Activated CD4-positive, CD25-positive, alpha-beta regulatory T cell treated with anti-CD3 and anti-CD28 coated beads, Interleukin-2, amount 50 U/mL, for 24 hours (primary cell): ENCODE results near the gene ALK.

Source experiments
- ATAC-seq, 2 donors: fragments of 150-1000 bp; cut with Tn5 transposase; one replicate each; pipeline ENCODE4 v1.10.0; 2021; ENCODE audit warnings: mild to moderate bottlenecking in 1 of 2, moderate library complexity in 1 of 2

The ALK gene

GRCh38 chr2:29305762-29306161 lies 615.6 kb downstream of the ALK start:
- ATAC-seq: no peak

DNA sequence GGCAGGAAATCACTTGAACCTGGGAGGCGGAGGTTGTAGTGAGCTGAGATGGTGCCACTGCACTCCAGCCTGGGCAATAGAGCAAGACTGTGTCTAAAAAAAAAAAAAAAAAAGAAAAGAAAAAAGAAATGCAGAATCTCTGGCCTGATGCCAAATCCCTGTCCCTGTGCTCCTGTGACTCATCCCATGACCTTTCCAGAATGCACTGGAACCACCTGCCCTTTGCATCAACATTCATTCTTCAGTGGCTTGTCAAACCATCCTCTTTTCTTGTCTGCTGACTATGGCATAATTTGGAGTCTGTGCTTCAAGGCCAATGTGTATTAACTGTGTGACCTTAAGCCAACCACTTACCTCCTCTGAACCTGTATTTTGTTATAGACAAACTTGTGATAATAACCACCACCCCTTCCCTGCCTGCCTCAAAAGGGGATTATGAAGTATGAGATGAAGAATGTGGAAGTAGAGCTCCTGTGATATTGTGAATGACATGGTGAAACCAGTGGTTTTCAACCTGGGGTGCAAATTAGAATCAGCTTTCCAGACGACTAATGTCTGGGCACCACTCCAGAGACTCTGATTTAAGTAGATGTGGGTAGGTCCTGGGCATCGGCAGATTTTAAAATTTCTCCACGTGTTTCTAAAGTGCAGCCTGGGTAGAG lies 616.9 kb downstream of the ALK start:
- ATAC-seq: no peak

DNA sequence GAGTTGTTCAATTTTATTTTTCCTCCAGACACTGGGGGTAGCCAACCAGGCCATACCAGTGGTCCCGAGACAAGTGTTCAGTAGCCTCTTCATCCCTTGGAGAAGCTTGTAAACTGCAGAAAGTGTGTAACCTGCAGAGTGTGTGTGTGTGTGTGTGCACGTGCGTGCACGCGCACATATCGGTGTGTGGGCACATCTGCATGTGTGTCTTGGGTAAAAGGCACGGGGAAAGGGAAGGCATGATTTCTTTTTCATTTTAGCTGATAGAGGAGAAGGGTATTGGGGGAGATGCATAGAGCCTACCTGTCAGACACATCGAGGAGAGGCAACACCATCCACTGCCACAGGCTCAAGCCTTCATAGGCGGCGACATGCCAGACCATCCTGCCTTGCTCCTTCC lies 624.8 kb downstream of the ALK start:
- ATAC-seq: no peak

- no peak for ATAC-seq
Observed at GRCh38 chr2:29295845-29296244, 625.5 kb downstream of the ALK start.

- no peak for ATAC-seq
Observed at GRCh38 chr2:29293830-29294438, 627.5 kb downstream of the ALK start.

DNA sequence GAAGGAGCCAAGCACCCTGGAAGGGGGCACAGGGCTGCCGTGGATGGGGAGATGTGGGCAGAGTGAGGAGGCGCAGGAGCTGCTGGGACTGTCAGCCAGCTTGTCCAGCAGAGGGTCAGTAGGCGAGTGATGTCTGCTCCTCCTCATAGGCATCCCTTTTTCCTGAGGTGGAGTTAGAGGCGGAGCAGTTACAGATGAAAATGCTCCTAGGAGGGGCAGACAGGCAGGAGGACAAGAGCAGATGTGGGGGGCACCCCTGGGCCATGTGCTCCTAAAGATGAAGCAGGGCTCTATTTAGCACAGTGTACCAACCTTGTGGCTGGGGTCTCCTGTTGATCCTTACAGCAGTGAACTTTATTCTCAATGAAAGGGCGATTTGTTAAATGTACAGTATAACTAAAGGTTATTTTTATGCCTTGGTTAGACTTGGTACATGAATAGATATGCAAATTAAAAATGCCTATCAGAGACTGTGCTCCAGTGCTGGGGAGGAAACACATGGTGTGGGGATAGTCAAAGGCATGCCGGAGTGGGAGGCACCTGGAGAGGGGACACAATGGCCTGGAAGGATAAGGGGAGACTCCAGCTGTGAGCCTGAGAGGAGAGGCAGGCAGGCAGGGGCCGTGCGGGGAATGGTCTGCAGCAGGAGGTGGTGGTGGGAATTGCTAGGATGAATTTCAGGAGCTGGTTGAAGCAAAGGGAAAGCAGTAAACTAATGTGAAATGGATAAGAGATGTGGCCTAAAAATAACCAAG lies 630.9 kb downstream of the ALK start:
- no peak for ATAC-seq

GRCh38 chr2:29284671-29285070 lies 636.7 kb downstream of the ALK start:
- ATAC-seq: no peak

- ATAC-seq: no peak
Observed at GRCh38 chr2:29281916-29282247, 639.5 kb downstream of the ALK start.

GRCh38 chr2:29281086-29281915 lies 640.1 kb downstream of the ALK start:
- ATAC-seq: no peak

GRCh38 chr2:29278966-29279365 lies 642.4 kb downstream of the ALK start:
- no peak for ATAC-seq

GRCh38 chr2:29276151-29276550 lies 645.2 kb downstream of the ALK start:
- no peak for ATAC-seq

DNA sequence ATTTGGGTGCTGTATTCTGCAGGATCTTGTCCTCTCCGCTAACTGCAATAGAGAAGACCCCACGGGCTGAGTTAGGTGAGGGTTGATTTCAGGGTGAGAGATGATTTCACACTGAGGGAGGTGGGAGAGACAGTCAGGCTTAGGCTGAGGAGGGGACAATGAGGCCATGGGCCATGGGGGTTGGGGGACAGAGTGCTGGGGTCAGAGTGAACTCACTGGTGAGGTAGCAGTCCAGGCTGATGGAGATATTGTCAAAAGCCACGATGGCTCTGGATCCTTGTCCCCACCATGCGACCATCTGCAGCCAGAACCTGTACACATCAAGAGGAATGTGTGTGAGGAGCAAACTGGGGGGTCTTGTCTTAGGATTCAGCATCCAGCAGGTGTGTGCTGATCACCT lies 646.2 kb downstream of the ALK start:
- no peak for ATAC-seq

DNA sequence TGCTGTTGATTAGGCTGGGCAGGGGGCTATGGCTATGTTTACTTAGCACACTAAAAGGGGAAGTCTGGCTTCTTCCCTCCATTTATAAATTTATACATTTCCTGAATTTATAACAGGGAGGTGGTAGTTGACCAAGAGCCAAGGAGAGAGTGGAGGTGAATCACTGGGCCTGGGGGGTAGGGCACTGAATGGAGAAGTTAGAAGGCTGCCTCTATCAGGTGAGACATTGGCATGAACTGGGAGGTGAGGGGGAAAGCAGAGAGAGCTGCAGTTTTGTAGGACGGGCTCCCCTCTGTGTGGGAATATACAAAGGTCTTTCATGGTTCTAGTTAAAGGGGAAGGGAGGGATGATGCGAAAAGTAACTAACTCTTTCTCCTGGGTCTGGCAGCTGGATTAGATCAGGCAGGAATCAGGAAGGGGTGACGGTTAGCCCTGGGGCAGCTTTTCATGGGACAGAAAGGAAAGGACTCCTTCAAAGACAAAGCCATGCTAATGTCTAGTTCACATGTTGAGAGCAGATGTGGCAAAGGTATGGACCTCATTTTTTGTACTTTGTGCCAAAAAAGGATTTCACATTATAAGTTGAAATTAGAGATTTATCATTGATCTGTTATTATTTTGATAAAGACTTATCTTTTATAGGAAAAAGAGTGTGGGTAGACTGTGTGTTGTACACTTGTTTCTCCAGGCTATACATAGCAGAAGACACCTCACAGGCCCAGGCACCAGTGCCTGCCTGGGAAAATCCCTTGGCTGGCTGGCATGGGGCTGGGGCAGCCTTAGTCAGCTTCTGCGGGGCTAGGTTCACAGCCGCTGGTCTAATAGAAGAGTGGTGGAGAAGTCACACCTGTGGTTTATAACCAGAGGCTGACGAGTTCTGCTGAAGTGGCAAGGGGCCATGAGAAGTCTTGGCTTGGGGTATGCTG lies 647.4 kb downstream of the ALK start:
- no peak for ATAC-seq

GRCh38 chr2:29273004-29273684 lies 648.2 kb downstream of the ALK start:
- no peak for ATAC-seq

DNA sequence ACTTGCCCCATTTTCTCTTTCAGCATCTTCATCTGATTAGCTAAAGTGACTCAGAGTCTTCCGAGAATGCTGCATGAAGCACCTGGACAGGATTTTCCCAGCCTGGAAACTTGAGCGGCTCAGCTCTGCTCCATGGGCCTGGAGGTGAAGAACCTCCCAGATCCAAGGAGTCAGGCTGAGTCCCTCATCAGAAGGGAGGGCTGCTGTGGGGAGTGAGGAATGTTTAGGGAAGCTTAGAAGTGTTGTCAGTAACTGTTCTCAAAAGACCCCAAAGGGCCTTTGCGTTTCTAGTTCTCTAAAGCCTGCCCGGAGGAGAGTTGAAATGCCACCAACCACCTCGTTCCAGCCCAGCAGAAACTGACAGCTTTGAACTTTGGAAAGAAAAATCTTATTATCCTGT lies 649.1 kb downstream of the ALK start:
- no peak for ATAC-seq

- ATAC-seq: no peak
Observed at GRCh38 chr2:29270701-29271121, 650.7 kb downstream of the ALK start.

- ATAC-seq: no peak
Observed at GRCh38 chr2:29269765-29270109, 651.6 kb downstream of the ALK start.

DNA sequence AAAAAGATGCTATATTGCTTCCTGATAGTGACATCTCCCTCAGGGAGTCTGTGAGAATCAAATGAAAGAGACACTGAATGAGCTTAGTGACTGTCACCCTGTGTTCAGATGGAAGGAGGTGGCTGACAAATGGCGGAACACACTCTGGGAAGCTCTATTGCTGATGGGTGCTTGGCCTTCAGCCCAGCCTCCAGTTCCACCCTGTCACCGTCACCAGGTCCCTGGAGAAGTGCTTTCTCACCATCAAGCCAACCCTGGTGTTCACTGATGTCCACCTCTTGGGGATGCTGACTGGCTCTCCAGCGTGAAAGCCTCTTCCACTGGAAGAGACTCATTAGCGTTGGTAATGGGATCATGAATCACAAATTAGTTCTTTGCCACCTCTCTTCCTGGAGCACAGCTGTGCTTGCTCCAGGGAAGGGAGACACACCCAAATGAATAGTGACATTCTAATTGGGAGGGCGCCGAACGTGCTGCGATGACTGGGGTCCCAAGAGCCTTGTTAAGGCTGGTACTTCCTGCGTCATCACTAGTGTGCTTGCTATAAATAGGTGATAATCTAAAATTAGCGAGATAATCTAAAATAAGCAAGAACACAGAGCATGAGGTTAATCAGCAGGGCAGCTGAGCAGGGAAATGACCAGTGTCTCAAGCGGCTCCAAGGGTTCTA lies 652.2 kb downstream of the ALK start:
- no peak for ATAC-seq

GRCh38 chr2:29267720-29268119 lies 653.7 kb downstream of the ALK start:
- no peak for ATAC-seq

DNA sequence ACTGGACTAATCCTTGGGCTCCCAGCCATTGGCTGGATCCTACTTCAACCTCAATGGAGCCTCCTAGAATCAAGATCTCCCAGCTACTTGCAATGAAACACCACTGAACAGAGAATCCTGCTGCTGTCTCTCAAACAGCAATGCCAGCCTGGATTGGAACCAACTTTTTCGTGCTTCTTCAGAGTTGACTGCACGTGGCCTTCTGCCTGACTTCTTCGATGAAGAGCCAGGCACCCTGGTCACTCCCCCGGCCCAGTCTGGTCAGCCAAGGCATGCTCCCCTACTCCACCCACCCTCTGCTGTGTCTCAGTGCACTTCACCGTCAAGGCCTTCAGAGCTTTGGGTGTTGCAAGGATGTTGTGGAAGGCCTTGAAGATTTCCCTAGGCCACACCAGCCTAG lies 657.5 kb downstream of the ALK start:
- no peak for ATAC-seq

GRCh38 chr2:29262681-29263260 lies 658.6 kb downstream of the ALK start:
- no peak for ATAC-seq
